NCI-H526 treated with DMSO at 0.1 percent for 48 hours (cell line): Measurements from ENCODE around the gene DNAH9.

Experiments
- DNase-seq: peaks from one replicate; lab custom pipeline; 2025; lab: John Stamatoyannopoulos, UW

DNAH9 gene

DNA sequence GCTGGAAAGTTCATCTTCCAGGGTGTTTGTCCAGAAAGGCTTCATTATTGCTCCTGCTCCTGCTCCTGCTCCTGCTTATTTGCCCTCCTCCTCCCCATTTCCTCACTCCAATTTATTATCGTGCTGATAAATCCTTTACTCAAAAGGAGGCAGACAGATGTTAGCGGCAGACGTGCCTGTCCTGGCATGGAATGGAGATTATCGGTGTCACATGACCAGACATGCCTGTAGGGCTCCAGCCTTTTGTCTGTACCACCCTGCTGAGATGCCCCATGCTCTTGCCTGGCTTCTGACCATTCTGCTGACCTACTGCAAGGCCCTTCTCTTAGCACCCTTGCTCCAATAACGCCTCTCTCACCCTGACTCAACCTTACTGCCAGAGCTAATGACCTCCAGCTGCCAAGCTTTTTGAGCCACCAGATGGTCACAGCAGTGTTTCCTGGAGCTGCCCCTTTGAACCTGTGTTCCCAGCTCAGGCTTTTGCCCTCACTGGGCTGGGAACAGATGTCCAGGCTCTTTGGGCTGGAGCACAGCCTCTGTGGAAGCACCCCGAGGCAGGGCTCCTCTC is 12.8 kb downstream of the DNAH9 start:
- DNase-seq: no peak

DNA sequence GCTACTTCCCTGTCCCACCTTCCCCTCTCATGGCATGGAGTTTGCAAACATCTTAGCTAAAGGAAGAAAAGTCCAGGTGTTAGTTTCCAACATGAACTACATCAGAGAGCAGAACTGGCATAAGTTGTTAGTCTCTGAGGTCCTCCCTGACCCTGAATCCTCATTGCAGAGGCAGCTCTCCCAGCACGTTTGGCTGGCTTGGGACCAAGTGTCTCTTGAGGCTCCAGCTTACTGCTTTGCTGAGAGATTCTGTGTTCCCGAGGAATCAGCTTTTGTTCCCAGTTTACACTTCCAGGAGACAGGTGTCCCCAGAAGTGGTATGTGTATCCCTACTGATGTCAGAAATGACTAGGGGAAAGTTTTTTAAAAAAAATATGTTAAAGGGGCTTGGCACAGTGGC is 14.7 kb downstream of the DNAH9 start:
- no peak for DNase-seq

DNA sequence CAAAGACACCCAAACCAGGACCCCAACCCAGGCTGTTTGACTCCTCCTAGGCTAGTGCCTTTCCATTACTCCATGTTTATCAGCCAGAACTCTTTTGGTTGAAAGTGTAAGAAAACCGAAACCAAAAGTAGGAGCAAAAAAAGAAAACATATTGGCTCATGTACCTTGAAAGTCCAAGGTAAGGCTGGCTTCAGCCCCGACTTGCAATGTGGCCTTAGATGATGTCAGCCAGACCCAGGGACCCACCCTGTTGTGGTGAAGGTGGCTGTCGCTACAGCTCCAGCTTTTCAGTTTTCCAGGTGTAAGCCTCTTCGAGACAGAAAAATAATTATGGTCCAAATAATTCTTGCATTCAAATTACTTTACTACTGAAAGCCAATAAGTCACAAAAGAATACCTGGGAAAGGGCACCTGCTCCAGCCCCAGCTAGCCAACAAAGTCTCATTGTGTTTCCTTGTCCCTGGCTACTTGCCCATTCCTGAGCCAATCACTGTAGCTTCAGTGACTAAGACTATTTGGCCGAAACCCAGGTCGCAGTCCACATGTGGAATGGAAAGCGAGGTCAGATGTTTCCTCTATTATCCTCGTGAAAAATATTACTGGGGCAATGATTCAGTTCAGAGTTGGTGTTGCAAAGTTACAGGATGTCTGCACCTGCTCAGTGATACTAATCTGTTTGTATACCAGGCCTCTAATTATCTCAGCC is 20.7 kb downstream of the DNAH9 start:
- DNase-seq: no peak

DNA sequence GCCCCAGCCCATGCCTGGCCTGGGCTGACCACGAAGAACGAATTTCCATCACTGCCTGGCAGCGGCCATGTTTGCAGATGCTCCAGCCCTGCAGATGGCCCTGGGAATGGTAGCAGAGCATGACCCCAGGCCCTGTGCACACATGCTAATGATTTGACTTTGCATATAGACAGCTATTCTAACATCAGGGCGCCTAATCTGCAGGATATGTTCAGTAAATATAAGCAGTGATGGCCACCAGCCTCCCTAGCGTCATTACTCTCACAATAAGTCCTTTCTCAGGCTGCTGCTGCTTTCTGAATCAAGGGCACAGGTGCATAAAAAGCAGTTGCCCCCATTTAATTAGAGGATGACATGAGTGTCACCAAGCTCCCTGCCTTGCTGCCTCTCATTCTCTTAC is 24.2 kb downstream of the DNAH9 start:
- DNase-seq: peak; percentile 10

DNA sequence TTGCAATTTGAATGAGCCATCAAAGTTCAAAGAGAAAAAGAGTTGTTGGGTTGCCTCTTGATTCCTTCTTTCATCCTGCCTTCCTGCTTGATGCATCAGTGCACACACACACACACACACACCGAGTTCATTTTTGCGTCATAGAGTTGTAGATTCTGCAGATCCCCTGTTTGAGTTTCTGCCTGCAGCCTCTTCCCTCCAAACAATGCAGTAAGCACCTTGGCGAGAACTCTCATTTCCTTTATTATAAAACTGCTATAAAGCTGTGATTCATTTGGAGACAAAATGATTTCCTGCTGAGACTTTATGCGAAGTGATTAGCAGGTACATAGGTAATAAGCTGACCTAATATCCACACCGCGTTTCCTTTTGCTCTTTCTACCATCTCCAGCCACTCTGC is 26.7 kb downstream of the DNAH9 start:
- no peak for DNase-seq

DNA sequence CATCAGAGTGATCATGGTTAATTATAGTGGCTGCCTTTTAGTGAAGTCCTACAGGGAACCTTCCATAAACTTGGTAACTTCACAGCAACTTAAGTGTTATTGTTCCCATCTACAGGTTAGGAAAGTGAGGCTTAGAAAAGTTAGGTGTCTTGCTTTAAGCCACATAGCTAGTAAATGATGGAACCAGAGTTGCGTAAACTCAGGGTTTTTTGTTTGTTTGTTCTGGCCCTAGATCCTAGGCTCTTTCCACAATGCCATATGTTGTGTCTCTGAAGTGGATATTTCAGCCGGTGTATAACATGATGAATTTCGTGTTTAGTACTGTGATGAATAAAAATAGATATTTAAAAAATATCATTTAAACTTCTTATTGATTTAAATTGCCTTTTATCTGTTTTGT is 27.6 kb downstream of the DNAH9 start:
- no peak for DNase-seq

DNA sequence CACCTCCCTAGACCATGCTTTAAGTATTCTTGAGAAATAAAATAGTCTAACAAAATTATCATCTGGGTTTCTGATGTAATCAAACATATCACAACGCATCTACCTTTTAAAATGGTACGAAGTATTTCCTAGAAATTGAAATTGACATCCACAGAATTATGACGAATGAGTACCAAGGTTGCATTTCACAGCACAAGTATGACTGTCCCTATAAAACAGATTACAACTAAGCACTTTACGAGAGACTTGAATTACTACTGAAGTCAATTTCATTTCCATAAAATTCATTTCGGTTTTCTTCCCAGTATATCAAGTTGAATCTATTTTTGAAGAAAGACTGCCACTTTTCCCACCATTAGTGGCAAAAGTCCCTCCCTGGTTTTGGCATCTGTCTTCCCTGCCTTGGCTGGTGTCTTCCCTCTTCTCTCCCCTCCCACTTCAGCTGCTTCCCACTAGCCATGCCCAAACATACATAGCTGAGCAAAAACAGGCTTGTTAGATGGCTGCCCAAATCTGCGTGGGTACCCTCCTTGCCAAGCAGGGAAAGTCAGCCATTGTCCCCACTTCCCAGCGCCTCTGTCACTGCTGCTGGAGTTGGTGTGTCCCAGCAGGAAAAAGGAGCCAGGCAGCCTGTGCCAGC is 29.2 kb downstream of the DNAH9 start:
- DNase-seq: no peak

DNA sequence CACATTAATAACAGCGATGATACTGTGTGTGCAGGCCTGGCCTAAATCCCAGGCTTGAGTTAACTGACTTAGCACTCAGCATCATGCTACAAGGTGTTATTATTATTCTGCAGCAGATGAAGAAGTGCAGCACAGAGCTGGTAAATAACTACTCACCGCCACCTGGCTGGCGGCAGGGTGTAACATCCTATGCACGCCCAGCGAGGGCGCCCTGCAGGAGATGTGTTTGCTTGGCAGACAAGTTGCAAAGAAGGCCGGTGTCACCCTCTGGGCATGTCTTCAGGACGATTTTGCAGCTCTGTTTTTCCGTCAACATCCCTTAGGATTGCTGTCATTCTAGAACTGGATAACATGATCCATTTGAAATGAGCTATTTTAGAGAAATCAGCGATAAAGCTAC is 30.1 kb downstream of the DNAH9 start:
- DNase-seq: no peak

DNA sequence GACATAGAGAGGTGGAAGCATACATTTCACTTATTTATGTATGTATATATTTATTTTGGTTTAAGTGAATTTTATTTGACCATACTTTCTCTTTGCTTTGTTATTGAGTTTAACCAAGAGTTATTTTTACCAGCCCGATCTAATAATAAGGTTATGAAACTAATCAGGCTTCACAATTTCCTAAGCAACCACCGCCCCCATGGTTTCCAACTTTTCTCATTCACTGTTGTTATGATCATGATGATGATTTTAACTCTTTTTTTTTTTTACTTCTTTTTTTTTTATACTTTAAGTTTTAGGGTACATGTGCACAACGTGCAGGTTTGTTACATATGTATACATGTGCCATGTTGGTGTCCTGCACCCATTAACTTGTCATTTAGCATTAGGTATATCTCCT is 30.6 kb downstream of the DNAH9 start:
- DNase-seq: no peak

DNA sequence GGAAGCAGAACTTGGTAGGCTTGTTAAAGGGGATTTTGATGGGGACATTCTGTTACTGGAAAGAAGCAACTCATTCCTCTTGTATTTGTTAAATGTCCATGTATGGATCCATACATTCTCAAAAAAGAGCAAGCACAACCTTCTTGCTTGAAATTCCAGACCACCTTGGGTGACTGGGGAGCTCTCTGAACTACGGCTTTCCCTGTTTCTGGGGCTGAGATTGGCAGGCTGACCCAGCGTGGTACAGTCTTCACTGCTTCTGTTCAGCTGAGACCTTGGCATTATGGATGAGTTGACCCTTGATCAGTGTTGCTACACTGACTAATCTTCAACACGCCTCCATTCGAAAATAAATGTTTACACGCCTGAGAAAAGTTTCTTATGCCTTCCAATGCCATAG is 38.5 kb downstream of the DNAH9 start:
- no peak for DNase-seq

DNA sequence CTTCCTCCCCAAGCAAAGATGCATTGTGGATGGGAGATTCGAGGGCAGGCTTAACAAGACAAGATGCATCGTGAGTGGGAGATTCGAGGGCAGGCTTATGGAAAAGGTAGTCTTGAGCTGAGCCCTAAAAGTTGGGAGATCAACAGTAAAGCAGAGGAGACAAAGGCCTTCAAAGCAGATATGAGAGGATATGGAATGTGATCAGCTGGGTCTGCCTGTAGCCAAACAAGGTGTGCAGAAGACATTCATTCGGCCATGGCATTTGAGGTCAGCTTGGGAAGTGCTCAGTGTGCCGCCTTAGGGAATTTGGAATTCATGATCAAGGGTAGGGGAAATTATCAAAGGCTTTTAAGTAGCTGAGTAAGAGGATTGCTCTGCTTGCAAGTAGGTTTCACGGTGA is 39.5 kb downstream of the DNAH9 start:
- no peak for DNase-seq

DNA sequence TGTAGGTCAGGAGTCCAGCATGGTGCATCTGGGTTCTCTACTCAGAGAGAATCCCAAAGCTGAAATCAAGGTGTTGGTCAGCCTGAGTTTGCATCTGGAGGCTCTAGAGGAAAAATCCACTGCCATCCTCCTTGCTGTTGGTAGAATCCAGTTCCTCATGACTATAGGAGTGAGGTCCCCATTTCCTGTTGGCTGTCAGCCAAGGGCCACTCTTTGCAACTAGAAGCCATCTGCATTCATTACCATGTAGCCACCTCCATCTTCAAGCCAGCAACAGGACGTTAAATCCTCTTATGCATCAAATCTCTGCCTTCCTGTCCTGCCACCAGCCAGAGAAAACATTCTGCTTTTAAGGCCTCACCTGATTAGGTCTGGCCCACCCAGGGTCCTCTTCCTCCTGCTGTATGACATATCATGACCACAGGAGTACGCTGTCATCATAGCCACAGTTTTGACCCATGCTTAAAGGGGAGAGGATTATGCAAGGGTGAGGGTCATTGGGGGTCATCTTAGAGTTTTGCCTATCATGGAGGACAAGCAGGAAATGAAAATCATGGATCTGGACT is 40.5 kb downstream of the DNAH9 start:
- no peak for DNase-seq

DNA sequence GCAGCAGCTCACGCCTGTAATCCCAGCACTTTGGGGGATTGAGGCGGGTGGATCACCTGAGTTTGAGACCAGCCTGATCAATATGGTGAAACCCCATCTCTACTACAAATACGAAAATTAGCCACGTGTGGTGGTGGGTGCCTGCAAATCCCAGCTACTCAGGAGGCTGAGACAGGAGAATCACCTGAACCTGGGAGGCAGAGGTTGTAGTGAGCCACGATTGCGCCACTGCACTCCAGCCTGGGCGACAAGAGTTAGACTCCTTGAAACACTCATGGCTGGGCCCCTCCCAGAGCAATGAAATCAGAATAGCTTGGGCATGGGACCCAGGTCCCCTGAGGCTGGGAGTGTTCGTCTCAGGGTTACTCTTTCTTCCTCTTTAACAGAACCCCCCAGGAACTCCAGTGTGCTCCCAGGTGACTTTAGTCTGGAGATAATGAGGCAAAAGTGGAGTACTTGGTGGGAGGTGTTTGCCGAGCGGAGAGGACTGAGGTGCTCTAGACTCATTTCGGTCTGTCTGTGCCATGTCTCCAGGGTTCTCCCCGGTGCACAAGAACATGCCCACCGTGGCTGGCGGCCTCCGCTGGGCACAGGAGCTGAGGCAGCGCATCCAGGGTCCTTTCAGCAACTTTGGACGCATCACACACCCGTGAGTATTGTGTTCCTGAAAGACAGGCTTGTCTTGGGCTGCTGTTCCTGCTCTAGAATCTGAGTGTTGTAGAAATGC is 41.6 kb downstream of the DNAH9 start:
- DNase-seq: no peak

DNA sequence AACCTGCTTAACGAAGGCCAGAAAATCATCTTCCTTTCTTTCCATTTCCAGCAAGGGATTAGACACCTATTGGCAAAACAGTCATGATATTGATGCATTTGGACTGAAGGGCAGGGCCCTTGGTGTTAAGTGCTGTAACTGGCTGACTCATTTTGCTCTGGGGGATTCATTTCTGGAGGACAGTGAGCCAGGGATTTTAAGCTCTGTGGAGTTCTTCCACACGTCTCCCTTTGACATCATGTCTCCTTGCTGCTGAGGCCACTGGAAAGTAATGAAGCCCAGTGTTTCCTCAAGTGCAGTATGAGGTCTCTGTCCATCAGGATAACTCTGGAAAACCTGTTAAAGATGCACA is 42.2 kb downstream of the DNAH9 start:
- DNase-seq: no peak

DNA sequence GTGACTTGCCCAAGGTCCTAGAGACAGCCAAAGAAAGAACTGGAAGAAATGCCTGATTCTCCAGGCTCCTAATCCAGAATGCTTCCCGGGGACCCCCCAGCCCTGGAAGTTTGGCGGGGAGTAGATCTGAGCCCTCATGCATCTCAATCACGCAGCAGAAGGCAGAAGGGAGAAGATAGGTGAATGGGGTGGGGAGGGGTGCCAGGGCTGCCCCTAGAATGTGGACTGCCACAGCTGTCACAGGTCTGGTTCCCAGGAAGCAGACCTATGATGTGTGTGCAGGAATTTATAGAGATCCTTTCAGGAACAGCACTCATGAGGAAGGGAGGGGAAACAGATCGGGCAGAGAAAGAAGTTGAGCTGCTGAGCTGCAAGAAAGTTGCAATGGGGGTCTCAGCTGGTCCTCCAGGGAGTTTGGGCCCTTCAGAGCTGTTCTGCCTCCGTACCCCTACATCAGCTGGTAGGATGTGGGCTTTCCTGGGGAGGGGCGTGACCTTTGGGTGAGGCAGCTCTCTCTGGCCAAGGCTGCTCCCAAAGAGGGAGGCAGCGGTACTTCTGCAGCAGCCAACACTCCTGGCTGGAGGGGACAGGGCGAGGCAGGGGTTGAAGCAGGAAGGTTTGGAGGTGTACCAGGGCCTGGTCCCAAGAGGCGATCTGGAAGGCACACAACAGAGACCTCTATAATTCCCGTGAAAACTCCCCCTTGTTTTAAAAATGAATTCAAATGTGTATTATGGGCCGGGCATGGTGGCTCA is 43.4 kb downstream of the DNAH9 start:
- DNase-seq: no peak

DNA sequence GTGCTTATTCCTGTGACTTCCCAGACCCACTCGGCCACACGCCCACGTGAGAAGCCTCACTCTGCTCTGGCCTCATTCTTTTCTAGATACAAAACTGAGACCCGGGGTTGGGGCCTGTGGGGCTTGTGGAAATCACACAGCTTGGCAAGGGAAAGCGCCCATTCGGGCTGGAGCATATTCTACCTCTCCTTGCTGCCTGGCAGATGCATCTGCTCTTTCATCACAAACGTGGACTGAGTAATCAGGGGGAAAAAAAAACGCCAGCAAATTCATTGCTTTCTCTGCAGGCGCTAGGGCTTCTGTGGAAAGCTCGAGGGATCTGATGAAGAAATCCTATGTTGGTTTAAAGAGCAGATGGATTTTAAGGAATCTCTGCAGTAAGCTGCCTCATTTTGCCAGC is 44.4 kb downstream of the DNAH9 start:
- no peak for DNase-seq

DNA sequence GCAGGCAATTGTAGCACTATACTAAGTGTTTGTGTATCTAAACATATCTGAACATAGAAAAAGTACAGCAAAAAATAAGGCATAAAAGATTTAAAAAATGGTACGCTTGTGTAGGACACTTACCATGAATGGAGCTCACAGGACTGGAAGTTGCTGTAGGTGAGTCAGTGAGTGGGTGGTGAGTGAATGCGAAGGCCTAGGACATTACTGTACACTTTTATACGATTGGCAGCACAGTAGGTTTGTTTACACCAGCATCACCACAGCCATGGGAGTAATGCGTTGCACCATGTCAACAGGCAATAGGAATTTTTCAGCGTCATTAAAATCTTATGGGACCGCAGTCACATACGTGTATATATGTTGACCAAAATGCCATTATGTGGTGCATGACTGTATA is 45.6 kb downstream of the DNAH9 start:
- no peak for DNase-seq

DNA sequence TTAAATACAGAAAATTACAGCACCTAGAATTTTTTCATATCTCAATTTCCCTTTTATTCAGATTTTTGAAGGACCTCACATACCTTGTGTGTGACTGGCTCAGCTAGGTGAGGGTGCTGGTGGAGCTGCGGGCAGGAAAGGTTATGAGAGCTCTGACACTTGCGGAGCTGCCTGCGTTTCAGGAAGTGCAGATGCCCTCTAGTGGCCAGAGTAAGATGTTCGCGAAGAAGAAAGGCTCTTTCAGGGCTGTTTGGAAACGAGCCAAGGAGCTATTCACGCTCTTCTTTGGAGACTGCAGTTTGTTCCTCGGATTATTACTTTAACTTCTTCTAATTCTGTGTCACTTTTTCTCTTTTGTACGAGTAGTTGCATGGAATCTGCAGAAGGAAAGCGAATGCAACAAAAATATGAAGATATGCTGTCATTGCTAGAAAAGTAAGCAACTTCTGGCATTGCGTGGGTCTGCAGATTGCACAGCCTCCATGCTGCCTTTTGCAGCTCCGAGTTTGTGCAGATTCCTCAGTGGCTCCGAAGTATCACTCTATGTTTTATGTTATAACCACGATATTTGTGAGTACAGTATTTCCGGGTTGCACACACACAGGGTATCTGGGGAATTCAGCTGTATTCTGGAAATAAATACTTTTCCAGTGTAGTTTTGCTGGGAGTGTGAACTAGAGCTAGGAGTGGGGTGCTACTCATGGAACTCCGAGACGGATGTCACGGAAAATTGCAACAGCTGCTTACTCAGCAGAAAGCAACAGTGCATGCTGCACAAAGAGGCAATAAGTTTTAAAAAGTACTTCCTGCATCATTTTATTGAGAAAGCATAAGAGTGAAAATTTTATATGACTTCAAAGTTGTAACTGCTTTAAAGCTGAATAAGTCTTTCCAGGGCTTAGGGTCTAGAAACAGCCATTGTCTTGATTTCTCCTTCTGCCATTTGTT is 46.3 kb downstream of the DNAH9 start:
- peak; percentile 23 for DNase-seq

DNA sequence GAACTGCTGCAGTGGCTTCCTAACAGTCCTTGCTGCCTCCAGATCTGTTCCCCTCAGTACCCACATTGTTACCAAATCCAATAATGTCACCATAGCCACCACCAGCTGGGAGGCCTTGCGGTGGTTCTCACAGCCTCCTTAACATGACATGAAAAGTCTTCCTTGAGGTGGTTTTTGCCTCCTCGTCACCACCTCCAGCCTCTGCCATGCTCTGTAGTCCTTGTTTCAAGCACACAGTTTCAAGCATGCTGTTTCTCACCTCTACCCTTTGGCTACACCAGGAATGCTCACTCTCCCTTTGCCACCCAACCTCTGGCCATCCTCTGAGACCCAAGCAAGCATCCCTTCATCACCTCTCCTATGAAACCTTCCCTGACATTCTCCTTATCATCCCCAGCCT is 47.2 kb downstream of the DNAH9 start:
- DNase-seq: no peak

DNA sequence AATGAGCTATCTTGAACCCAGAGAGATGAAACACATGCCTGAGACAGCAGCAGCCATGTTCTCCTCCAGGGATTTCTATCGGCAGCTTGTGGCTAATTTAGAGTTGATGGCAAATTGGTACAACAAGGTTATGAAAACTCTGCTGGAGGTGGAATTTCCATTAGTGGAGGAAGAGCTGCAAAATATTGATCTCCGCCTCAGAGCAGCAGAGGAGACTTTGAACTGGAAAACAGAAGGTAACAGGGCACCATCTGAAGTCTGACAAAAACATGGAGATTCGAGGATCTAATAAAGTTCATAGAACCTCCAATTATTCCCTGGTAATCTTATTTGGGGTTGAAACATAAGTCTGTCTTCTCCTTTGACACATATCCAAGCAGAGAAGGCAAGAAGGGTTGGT is 52.8 kb downstream of the DNAH9 start:
- DNase-seq: no peak

DNA sequence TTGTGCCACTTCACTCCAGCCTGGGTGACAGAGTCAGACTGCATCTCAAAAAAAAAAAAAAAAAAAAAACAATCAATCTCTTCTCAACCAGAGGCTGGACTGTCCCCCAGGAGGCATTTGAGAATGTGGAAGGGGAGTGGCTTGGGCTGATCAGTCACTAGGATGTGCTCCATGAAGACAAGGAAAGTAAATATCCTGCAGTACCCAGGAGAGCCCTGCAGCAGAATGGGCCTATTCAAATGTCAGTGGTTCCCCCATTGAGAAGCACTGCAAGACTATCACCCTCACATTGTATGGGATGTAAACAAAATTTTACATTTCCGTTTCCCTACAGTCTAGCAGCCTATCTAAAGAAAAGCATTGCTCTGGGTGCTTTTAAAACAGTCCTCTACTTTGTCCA is 70.3 kb downstream of the DNAH9 start:
- no peak for DNase-seq
